ENCODE measurements around the gene RALGPS1. TPM values are rescaled to one million over a fixed set of nuclear protein-coding genes. Genes with fewer than 3 reads are reported as not detected.

The RALGPS1 gene
- total and polyA plus RNA-seq, 2 donors (not counting 1 experiment from before 2014, with no cell fraction given), result 2.0 to 5.9 TPM

GRCh38 chr9:126955811-126956210, 41.2 kb downstream of the RALGPS1 start:
- DNase-seq (ENCODE audit: low read depth in 2 of 2), result no peak
- no peak overlapping the region for H2AFZ ChIP-seq (ENCODE audit: low read length)
- no peak overlapping the region for H3K4me2 ChIP-seq (ENCODE audit: extremely low read depth, insufficient read depth, low read length)
- no peaks in the 10 kb centered on the region for H3K9me3 ChIP-seq (ENCODE audit: control insufficient read depth, insufficient read depth, low read depth, low read length)
- no peak overlapping the region for H3K27ac ChIP-seq (ENCODE audit: insufficient read depth, low read length)
- H3K36me3 ChIP-seq (ENCODE audit: control insufficient read depth, insufficient read depth, low read length), result no peaks in the 10 kb centered on the region
- no peaks in the 10 kb centered on the region for H3K79me2 ChIP-seq (ENCODE audit: control insufficient read depth, insufficient read depth, low read length)
- no peaks in the 10 kb centered on the region for H4K20me1 ChIP-seq (ENCODE audit: control insufficient read depth, extremely low read depth, insufficient read depth, low read length)
- no peak overlapping the region for H3K4me3 ChIP-seq (replicated peaks in 1 of 4; ENCODE audit: control extremely low read depth in 1 of 4, insufficient read depth in 1 of 4, low read depth in 3 of 4, low read length in 4 of 4)
- peaks cover 11% of the 10 kb centered on the region for H3K4me1 ChIP-seq (ENCODE audit: control insufficient read depth, extremely low read depth, insufficient read depth, low read length)
- no peak for TF ChIP-seq CTCF (conservative IDR thresholded peaks at IDR 0.05 in 1 of 2, IDR thresholded peaks at IDR 0.05 in 1 of 2; ENCODE audit: low read depth in 1 of 2, low read length in 2 of 2)
- no peak for TF ChIP-seq EZH2 (IDR thresholded peaks at IDR 0.05; ENCODE audit: low read length, missing control alignments)
- H3K9ac ChIP-seq (ENCODE audit: insufficient read depth, low read length), result no peak overlapping the region
- no peaks in the 10 kb centered on the region for H3K27me3 ChIP-seq (ENCODE audit: control insufficient read depth, insufficient read depth, low read length)

DNA sequence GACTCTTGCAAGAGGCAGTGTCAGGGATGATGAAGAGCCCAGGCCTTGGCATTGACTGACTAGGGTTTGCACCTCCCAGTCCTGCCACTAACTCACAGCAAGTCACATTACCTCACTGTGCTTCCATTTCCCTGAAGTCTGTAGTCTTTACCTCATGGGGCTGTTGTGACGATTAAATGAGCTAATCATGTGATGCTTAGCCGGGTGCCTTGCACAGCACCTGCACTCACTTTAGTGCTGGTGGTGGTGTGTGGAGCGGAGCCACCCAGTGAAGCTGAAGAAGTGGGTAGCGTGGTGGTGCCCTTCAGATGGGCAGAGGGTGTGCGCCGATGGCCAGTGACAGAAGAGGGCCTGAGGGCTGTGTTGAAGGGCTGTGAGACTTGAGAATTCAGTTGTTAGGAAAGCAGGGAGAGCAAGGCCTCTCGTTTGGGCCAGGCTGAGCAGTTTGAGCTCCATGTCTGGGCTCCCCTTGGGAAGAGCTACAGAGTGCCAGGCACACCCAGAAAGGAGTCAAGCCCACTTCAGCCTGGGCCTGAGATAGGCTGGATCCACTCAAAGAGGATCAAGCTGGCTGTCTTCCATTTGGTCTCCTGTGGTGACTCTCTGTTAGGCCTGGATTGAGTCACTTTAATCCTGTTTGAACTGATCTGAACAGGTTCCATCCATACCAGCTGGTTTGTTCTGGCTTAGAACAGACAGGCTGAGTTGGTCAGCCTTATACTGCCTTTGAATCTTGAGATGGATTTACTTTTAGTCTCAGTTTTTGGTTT, 42.5 kb downstream of the RALGPS1 start:
- DNase-seq (ENCODE audit: low read depth in 2 of 2), result peak; percentile 46 to 67
- H2AFZ ChIP-seq (ENCODE audit: low read length), result no peak overlapping the region
- peaks cover 9% of the 10 kb centered on the region for H3K4me1 ChIP-seq (ENCODE audit: control insufficient read depth, extremely low read depth, insufficient read depth, low read length)
- no peak overlapping the region for H3K4me3 ChIP-seq (replicated peaks in 1 of 4; ENCODE audit: control extremely low read depth in 1 of 4, insufficient read depth in 1 of 4, low read depth in 3 of 4, low read length in 4 of 4)
- peak overlapping the region; percentile 26 for H3K27ac ChIP-seq (ENCODE audit: insufficient read depth, low read length)
- H3K36me3 ChIP-seq (ENCODE audit: control insufficient read depth, insufficient read depth, low read length), result no peaks in the 10 kb centered on the region
- no peak overlapping the region for H3K4me2 ChIP-seq (ENCODE audit: extremely low read depth, insufficient read depth, low read length)
- H3K9ac ChIP-seq (ENCODE audit: insufficient read depth, low read length), result no peak overlapping the region
- TF ChIP-seq EZH2 (IDR thresholded peaks at IDR 0.05; ENCODE audit: low read length, missing control alignments) (no peak), CTCF (conservative IDR thresholded peaks at IDR 0.05 in 1 of 2, IDR thresholded peaks at IDR 0.05 in 1 of 2; ENCODE audit: low read depth in 1 of 2, low read length in 2 of 2) (no peak)
- H4K20me1 ChIP-seq (ENCODE audit: control insufficient read depth, extremely low read depth, insufficient read depth, low read length), result no peaks in the 10 kb centered on the region
- H3K9me3 ChIP-seq (ENCODE audit: control insufficient read depth, insufficient read depth, low read depth, low read length), result no peaks in the 10 kb centered on the region
- H3K27me3 ChIP-seq (ENCODE audit: control insufficient read depth, insufficient read depth, low read length), result no peaks in the 10 kb centered on the region
- no peaks in the 10 kb centered on the region for H3K79me2 ChIP-seq (ENCODE audit: control insufficient read depth, insufficient read depth, low read length)

DNA sequence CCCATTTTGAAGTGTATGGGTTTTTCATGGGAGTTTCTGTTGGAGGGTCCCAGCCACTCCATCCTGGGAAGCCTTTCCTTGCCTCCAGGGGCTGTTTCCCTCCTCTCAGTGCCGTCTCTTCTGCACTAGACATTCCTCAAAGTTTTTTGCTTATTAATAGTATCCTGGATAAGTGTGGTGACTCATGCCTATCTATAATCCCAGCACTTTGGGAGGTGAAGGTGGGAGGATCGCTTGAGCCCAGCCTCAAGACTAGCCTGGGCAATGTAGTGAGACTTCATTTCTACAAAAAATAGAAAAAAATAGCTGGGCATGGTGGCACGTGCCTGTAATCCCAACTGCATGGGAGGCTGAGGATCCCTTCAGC, 43.1 kb downstream of the RALGPS1 start:
- H3K9ac ChIP-seq (ENCODE audit: insufficient read depth, low read length), result no peak overlapping the region
- H3K79me2 ChIP-seq (ENCODE audit: control insufficient read depth, insufficient read depth, low read length), result no peaks in the 10 kb centered on the region
- H3K9me3 ChIP-seq (ENCODE audit: control insufficient read depth, insufficient read depth, low read depth, low read length), result no peaks in the 10 kb centered on the region
- H4K20me1 ChIP-seq (ENCODE audit: control insufficient read depth, extremely low read depth, insufficient read depth, low read length), result no peaks in the 10 kb centered on the region
- H3K27me3 ChIP-seq (ENCODE audit: control insufficient read depth, insufficient read depth, low read length), result no peaks in the 10 kb centered on the region
- H3K4me3 ChIP-seq (replicated peaks in 1 of 4; ENCODE audit: control extremely low read depth in 1 of 4, insufficient read depth in 1 of 4, low read depth in 3 of 4, low read length in 4 of 4), result no peak overlapping the region
- peak; percentile 17 to 74 for DNase-seq (ENCODE audit: low read depth in 2 of 2)
- peak overlapping the region; percentile 26 for H3K27ac ChIP-seq (ENCODE audit: insufficient read depth, low read length)
- no peak overlapping the region for H3K4me2 ChIP-seq (ENCODE audit: extremely low read depth, insufficient read depth, low read length)
- no peak overlapping the region for H2AFZ ChIP-seq (ENCODE audit: low read length)
- H3K36me3 ChIP-seq (ENCODE audit: control insufficient read depth, insufficient read depth, low read length), result no peaks in the 10 kb centered on the region
- TF ChIP-seq EZH2 (IDR thresholded peaks at IDR 0.05; ENCODE audit: low read length, missing control alignments) (no peak), CTCF (conservative IDR thresholded peaks at IDR 0.05 in 1 of 2, IDR thresholded peaks at IDR 0.05 in 1 of 2; ENCODE audit: low read depth in 1 of 2, low read length in 2 of 2) (no peak)
- peaks cover 5% of the 10 kb centered on the region for H3K4me1 ChIP-seq (ENCODE audit: control insufficient read depth, extremely low read depth, insufficient read depth, low read length)

Measured in fibroblast of lung (primary cell).